HS-27A (cell line): ENCODE measurements around the gene MYBPH.

ENCODE experiments used
- DNase-seq: peaks from one replicate; pipeline ENCODE4 v3.0.0-alpha.2; 2012; ENCODE audit warnings: low read depth, missing footprints

Gene MYBPH

GRCh38 chr1:203178821-203179666 lies 3.4 kb upstream of the MYBPH start:
- DNase-seq = no peak

- DNase-seq = no peak
Measured at GRCh38 chr1:203178083-203178482, 2.5 kb upstream of the MYBPH start.

- no peak for DNase-seq
Measured at GRCh38 chr1:203177470-203178039, 1.9 kb upstream of the MYBPH start.

- no peak for DNase-seq
Measured at GRCh38 chr1:203177036-203177405, 1.4 kb upstream of the MYBPH start.

- DNase-seq = no peak
Measured at GRCh38 chr1:203176273-203177035, 828 bp upstream of the MYBPH start.

GRCh38 chr1:203175827-203176241 lies 208 bp upstream of the MYBPH start:
- DNase-seq = no peak

GRCh38 chr1:203174324-203174985 lies 1.2 kb downstream of the MYBPH start:
- no peak for DNase-seq

- DNase-seq = no peak
Measured at GRCh38 chr1:203173566-203173965, 2.1 kb downstream of the MYBPH start.

- DNase-seq = no peak
Measured at GRCh38 chr1:203173011-203173555, 2.5 kb downstream of the MYBPH start.

- peak; percentile 11 for DNase-seq
Measured at GRCh38 chr1:203172184-203173010, 3.2 kb downstream of the MYBPH start.

GRCh38 chr1:203171341-203172183 lies 4.1 kb downstream of the MYBPH start:
- DNase-seq = no peak

- no peak for DNase-seq
Measured at GRCh38 chr1:203170625-203171330, 4.8 kb downstream of the MYBPH start.

GRCh38 chr1:203169770-203170520 lies 5.7 kb downstream of the MYBPH start:
- no peak for DNase-seq

GRCh38 chr1:203168991-203169390 lies 6.6 kb downstream of the MYBPH start:
- DNase-seq = no peak

- DNase-seq = no peak
Measured at GRCh38 chr1:203168256-203168786, 7.3 kb downstream of the MYBPH start.

- no peak for DNase-seq
Measured at GRCh38 chr1:203167913-203168200, 7.8 kb downstream of the MYBPH start.

GRCh38 chr1:203167026-203167912 lies 8.4 kb downstream of the MYBPH start:
- no peak for DNase-seq
